Hematopoietic multipotent progenitor cell treated with erythropoietin and hydrocortisone succinate and interleukin-3 and kit ligand, for 4 days (in vitro differentiated cells): ENCODE results near the gene CCDC171.
"Not testable (repeated sequence)": the region's sequence is repeated elsewhere in the genome, so short reads cannot be mapped to it uniquely, and the experiment has no call there.

ENCODE experiments used
- DNase-seq: peaks from one replicate; pipeline ENCODE4 v3.0.0-alpha.2; 2015

The CCDC171 gene

GRCh38 chr9:15552636-15553527 lies at the start of gene CCDC171:
Gene CCDC171 (plus strand): TSS chr9:15553043. CDS start chr9:15564089, 11,046 bp downstream.
- DNase-seq: peak; percentile 99

DNA sequence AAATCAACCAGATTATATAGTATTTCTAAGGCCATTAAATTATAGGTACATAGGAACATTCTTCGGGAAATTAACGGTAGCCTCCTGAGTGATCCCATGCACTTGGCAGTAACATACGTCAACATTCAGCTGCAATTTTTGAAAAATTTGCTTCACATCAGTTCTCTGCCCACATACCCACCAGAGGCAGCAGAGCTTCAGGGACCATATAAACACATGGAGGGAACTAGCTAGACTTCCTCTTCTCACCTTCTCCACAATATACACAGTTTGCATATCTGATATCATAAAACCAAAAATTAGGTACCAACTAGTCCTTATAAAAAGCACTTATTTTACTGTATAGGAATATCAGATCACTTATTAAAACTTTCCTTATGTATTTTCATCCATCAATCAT lies 46.9 kb upstream of the CCDC171 start:
- peak; percentile 74 for DNase-seq

DNA sequence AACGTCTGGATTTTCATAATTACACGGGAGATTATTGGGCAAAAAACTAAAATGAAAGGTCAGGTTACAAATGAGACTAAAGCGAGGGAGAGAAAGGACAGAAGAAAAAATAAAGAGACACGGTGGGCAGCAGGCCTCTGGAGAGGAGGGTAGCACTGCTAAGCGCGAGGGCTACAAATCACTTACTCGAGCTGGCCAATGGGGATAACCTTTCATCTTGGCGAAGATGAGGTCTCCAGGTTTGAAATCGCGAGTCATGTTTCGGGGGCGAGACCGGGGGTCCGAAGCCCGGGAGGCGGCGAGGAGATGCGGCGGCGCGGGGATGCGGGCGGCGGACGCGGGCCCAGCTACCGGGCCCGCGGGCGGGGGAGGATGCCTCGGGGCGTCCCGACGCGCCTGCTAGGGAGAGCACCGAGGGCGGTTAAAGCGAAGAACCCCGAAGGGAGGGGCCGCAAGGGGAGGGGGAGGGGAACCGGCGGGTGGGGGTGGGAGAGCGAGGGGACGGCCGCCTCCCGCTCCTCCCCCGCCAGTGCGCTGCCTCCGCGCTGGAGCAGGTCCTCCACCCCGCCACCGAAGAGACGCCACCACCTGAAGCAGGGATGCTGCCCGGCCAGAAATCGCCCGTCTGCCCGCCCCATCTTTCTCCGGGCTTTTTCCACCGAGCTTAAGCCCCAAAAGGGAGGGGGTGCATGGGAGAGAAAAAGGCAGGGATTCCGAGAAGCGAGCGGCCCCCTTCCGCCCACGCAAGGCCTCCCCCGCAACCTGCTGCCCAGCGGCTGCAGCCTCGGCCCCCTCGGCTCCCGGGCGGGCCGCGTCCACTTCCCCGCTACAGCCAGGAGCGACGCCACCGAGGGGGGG lies 42.7 kb upstream of the CCDC171 start:
- DNase-seq: peak; percentile 73

- DNase-seq: peak; percentile 96
Observed at GRCh38 chr9:15510789-15511575, 41.9 kb upstream of the CCDC171 start, which contains the start of gene PSIP1. Gene PSIP1 (minus strand): TSS chr9:15510970. CDS start chr9:15510188, 782 bp downstream.

DNA sequence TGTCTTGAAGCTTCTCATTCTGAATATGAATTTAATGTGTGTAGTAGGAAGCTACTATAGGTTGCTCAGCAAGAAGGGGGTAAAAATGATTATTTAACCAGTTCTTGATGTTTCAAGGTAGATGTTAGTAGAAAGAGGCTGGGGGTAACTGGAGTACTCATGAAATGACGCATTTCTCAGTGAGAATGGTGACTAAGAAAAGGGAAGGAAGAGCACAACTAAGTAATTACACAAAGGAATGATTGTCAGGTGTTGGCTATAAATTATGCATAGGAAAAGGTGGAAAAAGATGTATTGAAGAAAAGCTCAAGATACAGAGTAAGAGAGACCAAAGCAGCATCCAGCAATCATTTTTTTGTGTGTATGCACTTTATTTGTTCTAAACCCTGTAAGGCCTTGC lies 40.6 kb upstream of the CCDC171 start:
- peak; percentile 24 for DNase-seq

DNA sequence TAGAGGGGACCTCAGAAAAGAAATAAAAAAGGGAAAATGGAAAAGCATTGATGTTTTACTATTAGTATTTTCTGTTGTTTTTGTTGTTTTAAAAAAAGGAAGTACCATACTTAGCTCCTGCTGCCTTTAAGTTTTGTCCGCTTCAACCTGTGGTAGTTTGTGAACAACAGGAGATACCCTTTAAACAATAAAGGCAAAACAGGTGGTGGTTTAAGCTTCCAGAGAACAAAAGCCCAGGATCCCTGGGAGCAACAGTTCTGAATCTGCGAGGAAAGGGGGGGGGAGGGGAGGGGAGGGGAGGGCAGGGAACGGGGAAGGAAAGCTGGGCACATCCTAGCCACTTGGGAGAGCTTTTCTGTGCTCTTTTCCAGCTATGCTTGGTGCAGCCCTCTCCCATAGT lies 40.0 kb upstream of the CCDC171 start:
- peak; percentile 33 for DNase-seq

GRCh38 chr9:15513335-15513734 lies 39.5 kb upstream of the CCDC171 start:
- peak; percentile 69 for DNase-seq

DNA sequence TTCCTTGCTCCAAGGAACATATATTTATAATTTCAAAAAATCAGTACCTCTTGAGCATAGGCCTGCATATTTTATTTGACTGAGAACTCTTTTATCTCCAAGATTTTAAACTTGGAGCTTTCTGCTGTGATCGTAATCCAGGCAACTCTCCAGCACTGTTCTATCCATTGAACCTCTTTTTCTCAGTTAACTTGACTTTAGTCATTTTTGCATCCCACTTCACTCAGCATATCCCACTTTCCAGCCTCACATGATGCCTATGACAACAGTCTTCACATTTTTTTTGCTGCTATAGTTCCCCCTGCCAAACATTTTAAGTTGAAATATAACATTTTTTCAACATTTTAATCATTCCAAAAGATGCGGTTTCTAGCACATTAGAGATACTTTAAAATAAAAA lies 33.0 kb upstream of the CCDC171 start:
- DNase-seq: no peak

DNA sequence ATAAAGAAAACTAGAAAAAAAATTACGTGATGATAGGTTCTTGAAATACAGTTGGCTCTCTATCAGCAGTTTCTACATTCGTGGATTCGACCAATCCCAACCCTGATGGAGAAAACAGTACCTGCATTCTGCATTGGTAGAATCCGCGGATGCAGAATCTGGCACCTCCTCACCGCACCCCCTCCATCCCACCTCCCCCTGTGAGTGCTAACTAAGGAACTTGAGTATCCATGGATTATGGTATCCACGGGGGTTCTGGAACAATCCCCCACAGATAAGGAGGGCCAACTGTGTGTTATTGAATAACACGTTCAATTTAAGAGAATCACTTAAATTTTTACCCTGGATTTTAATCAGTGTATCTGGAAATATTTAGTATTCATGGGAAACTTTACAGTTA lies 31.6 kb upstream of the CCDC171 start:
- no peak for DNase-seq

DNA sequence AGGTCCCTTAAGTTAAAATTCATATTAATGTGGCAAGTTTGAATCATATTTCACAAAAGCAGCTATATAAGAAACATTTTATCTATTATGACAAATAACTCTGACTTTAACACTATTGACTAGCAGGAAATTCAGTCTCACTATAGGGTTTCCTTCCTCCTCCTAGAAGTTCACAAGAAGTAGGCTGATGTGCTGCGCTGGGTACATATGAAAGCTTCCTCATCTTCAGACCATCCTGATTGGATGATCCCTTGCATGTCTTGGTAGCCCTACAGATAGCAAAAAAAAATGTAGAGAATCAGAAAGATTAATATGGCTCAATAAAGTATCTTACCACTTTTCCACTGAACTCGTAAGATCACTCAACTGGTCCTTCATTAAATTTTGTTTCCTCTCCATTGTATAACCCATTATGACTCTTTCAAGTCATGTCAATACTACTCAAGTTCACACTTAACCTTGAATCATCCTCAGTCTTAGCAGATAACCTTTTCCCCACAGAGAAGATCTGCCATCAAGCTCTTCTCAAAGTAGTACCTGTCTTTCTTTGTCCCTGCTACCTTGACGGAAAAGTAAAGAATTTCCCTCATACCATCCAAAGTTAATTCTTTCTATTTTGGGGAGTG lies 30.6 kb upstream of the CCDC171 start:
- peak; percentile 23 for DNase-seq

DNA sequence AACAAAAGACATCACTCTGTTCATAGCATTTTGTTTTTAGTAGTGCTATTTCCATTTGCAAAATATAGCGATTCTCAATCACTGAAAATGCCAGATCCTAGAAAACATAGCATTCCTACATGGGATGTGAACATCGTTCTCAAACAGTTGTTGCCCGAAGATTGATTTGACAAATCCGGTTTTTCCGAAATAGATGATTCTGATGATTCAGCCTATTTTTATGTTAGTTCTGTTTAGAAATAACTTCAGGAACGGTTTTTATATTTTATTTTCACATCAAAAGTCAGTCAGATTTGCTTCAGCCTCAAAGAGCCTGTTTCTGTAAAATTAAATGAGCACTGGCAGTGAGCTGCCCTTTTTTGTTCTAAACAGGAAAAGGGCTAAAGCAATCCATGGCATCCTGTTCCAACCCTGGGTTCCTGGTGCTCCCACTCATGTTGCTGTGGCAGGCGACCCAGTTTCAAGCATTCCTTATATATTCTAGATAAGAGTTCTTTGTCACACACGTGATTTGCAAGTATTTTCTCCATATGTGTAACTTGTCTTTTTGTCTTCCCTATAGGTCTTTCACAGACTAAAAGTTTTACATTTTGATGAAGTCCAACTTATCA lies 27.9 kb upstream of the CCDC171 start:
- DNase-seq: no peak

GRCh38 chr9:15525958-15526357 lies 26.9 kb upstream of the CCDC171 start:
- DNase-seq: no peak

DNA sequence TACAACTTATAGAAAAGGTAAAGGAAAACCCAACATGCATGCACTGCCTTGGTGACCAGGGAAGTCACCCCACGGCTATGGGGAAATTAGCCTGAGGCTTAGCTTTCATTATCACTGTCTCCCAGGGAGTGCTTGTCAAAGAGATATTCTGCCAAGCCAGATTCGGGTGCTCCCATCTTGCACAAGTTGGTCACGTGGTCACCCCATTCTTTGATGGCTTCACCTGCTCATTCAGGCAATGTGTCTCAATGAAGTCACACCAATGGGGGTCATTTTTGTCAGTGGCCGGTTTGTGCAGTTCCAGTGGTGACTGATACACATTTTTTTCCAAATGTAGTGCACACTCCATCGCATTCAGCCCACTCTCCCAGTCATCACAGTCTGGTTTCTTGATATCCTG lies 25.8 kb upstream of the CCDC171 start:
- not testable (repeated sequence) for DNase-seq

GRCh38 chr9:15529566-15530324 lies 23.1 kb upstream of the CCDC171 start:
- no peak for DNase-seq

DNA sequence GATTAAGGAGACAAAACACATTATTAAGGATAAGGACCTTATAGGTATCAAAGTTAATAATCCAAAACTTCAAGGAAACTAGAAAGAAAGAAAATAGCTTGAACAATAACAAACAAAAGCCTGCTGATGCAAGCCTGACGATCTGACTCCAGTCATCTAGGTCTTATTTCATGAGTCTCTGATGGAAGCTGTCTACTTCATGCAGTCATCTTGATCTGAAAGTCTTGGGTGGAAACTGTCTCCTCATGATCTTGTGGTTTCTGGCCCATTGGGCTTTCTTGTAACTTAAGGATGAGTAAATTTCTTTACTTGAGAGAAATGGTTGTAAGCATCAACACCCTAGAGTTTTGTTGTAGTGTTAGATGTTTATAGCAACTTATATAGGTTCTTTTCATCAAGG lies 21.5 kb upstream of the CCDC171 start:
- no peak for DNase-seq

DNA sequence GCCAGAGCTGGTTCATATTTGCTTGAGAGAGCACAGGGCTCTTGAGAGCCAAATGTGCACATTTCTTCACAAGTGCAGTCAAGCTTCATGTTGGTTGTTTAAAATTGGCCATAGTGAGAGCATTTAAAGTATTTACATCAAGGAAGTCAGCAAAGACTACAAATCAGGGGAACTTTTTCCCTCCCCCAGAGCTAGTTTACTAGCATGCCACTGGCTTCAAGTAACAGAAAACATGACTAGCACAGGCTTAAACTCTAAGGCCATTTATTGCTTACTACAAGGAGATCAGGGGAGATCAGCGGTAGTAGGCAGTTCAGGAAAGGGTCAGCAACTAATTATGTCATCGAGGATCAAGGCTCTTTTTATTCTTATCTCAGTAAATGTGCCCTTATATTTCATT lies 11.0 kb upstream of the CCDC171 start:
- no peak for DNase-seq

- no peak for DNase-seq
Observed at GRCh38 chr9:15542624-15543023, 10.2 kb upstream of the CCDC171 start.

GRCh38 chr9:15543047-15543813 lies 9.6 kb upstream of the CCDC171 start:
- DNase-seq: peak; percentile 50

DNA sequence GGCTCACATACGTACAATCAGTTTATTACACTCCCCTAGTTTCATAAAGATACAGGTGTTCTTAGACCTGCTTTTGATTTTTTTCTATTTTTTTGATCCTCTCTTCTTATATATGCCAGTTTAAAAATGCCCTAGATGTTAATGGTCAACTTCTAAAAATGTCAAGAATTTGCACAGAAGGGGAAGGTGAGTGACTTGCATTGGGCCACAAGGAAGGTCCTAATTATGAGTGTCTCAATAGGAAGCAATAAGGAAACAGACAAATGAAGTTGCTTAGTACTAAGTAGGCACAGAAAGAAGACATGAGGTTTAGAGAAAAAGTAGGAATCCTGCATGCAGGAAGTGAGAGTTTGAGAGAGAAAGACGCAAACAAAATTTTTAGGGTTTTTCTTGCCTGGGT lies 3.2 kb upstream of the CCDC171 start:
- no peak for DNase-seq

DNA sequence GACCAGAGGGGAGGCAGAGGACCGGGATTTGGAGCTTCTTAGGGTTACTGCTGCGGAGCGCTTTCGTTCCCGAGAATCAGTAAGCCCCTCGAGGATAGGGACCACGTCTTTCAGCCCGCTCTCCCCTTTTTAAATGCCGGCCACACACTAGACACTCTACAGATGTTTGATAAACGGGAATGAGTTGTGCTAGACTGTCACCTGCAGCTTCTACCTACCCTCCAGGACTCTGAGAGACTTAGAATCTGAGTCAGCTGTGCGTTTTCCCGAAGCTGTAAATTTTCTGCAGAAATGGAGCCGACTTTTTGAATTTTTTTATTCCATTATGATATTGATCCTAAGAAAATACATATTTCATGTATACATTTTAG lies 670 bp downstream of the CCDC171 start:
- DNase-seq: no peak
